Activated naive CD4-positive, alpha-beta T cell treated with anti-CD3 and anti-CD28 coated beads, Interleukin-2, amount 50 U/mL, for 24 hours (primary cell): ENCODE measurements around the gene TBC1D1.

ENCODE experiments used
- H3K27ac Mint-ChIP-seq: one replicate; pipeline ENCODE4 v1.8.0; 2021; ENCODE audit warnings: mild to moderate bottlenecking, mixed read lengths
- H3K27me3 Mint-ChIP-seq: one replicate; pipeline ENCODE4 v1.8.0; 2021; ENCODE audit warnings: mixed read lengths
- H3K36me3 Mint-ChIP-seq: one replicate; pipeline ENCODE4 v1.8.0; 2021; ENCODE audit warnings: mixed read lengths
- H3K4me1 Mint-ChIP-seq: one replicate; pipeline ENCODE4 v1.8.0; 2021; ENCODE audit warnings: mixed read lengths
- H3K4me3 Mint-ChIP-seq: one replicate; pipeline ENCODE4 v1.8.0; 2021; ENCODE audit warnings: mild to moderate bottlenecking, mixed read lengths
- H3K9me3 Mint-ChIP-seq: one replicate; pipeline ENCODE4 v1.8.0; 2021; ENCODE audit warnings: mixed read lengths

TBC1D1 gene

DNA sequence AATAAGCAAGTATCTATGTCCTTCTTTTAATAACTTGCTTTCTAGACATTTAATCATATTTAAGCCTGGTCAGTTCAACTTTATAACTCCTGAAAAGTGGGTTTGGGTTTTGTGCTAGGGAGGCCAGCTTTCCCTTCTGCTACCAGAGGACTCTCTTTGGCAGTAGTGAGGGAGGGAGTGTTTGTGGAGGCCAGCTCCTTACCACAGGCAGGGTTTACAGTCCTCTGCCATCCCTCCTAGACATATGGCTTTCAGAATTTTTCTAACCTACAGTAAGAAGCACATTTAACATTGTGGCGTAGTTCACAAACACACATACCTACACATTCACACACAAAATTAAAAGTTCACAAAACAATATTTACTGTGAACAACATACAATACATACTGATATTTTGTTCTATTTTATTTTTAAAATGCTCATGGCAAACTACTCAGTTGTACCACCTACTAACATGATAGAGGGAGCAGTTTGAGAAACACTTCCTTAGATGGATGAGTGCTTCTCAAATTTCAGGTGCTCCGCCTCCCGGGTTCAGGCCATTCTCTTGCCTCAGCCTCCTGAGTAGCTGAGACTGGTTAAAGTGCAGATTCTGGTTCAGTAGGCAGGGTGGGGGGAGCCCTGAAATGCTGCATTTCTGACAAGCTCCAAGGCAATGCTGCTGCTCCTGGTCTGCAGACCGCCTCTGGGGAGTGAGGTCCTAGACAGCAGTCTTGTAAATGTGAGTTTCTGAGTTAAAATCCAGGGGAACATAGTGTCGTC lies 156.0 kb downstream of the TBC1D1 start:
- Mint-ChIP-seq H3K36me3 (peaks cover 11% of the 10 kb centered on the region), H3K9me3 (no peaks in the 10 kb centered on the region), H3K4me3 (no peak overlapping the region), H3K27me3 (no peaks in the 10 kb centered on the region), H3K27ac (no peak overlapping the region), H3K4me1 (no peaks in the 10 kb centered on the region)

- no peaks in the 10 kb centered on the region for H3K27me3 Mint-ChIP-seq
- no peak overlapping the region for H3K4me3 Mint-ChIP-seq
- H3K36me3 Mint-ChIP-seq, result peaks cover 2% of the 10 kb centered on the region
- H3K4me1 Mint-ChIP-seq, result no peaks in the 10 kb centered on the region
- H3K27ac Mint-ChIP-seq, result no peak overlapping the region
- H3K9me3 Mint-ChIP-seq, result no peaks in the 10 kb centered on the region
Measured at GRCh38 chr4:38049545-38050170, 158.8 kb downstream of the TBC1D1 start.

DNA sequence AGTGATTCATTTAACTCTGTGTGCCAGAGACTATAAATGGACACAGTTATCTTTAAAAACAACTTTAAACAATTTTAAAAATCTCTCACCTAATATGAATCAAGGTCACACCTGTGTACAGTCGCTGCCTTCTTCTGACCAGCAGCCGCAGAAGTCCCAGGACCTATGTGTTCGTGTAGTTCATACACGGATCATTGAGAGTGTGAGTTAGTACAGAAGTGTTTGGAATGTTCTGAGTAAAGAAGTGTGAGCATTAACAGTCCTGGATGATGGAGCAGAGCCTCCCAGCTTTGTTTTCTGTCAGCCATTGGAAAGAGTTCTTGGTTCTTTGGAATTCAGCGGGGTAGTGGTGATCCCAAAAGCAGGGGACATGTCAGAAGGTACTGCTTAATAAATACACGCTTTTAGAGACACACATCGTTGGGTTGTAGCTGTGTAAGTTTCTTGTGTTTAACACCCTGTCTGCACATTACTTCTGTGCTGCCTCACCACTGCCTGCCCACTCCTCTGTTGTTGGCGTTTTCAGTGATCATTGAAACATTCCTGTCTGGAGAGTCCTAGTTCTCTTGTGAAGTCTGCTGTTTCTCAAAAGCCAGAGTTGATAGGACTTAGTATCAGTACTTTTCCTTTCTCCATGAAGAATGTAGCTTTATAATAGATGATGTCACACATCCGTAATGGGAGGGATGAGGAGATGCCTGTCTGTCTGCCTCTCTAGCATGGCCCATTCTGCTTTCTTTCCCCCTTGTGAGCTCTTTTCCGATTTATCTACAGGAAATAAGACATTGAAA lies 159.9 kb downstream of the TBC1D1 start:
- Mint-ChIP-seq H3K4me3 (no peak overlapping the region), H3K9me3 (no peaks in the 10 kb centered on the region), H3K36me3 (no peaks in the 10 kb centered on the region), H3K27me3 (no peaks in the 10 kb centered on the region), H3K4me1 (no peaks in the 10 kb centered on the region), H3K27ac (no peak overlapping the region)

DNA sequence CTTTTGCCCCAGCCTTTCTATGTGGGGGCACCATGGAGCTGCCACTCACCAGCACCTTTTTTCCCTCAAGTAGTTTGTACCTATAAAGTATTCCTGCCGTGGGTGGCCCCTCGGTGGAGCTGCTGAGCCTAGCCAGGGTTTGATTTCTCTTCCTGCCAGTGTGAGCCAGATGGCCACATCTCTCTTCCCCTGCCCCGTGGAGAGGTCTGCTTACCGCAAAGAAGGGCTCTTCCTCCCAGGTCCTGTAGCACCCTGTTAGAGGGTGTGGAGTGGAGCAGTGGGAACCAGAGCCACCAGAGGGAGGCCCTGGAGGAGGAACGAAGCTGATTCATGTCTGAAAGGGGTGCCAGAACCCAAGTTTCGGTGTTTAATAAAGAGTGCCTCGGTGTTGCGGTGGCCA lies 164.7 kb downstream of the TBC1D1 start:
- no peaks in the 10 kb centered on the region for H3K9me3 Mint-ChIP-seq
- no peak overlapping the region for H3K27ac Mint-ChIP-seq
- H3K27me3 Mint-ChIP-seq, result no peaks in the 10 kb centered on the region
- no peaks in the 10 kb centered on the region for H3K4me1 Mint-ChIP-seq
- peaks cover 3% of the 10 kb centered on the region for H3K36me3 Mint-ChIP-seq
- no peak overlapping the region for H3K4me3 Mint-ChIP-seq

GRCh38 chr4:38056011-38056685 lies 165.3 kb downstream of the TBC1D1 start:
- peaks cover 3% of the 10 kb centered on the region for H3K36me3 Mint-ChIP-seq
- no peak overlapping the region for H3K4me3 Mint-ChIP-seq
- no peaks in the 10 kb centered on the region for H3K27me3 Mint-ChIP-seq
- H3K27ac Mint-ChIP-seq, result no peak overlapping the region
- no peaks in the 10 kb centered on the region for H3K4me1 Mint-ChIP-seq
- H3K9me3 Mint-ChIP-seq, result no peaks in the 10 kb centered on the region

DNA sequence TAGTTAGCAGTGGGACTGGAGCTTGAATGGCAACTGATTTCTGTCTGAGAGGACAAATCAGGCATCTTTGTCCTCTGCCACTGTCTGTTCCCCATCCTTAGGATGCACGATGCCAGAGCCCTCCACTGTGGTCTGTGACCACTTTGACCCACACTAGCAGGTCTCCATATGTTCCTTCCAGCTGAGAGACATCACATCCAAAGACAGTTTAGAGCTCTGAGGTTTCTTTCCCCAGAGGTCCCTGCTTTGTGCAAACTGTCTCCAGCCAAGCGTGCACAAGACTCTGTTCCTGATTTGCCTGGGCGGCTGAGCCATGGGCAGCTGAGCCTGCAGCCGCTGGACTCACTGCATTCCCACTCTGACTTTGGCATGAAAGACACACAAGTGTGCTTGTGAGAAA lies 167.3 kb downstream of the TBC1D1 start:
- H3K9me3 Mint-ChIP-seq, result no peaks in the 10 kb centered on the region
- peaks cover 3% of the 10 kb centered on the region for H3K36me3 Mint-ChIP-seq
- H3K4me1 Mint-ChIP-seq, result peaks cover 15% of the 10 kb centered on the region
- peak overlapping the region; percentile 8 for H3K27ac Mint-ChIP-seq
- H3K4me3 Mint-ChIP-seq, result no peak overlapping the region
- no peaks in the 10 kb centered on the region for H3K27me3 Mint-ChIP-seq

DNA sequence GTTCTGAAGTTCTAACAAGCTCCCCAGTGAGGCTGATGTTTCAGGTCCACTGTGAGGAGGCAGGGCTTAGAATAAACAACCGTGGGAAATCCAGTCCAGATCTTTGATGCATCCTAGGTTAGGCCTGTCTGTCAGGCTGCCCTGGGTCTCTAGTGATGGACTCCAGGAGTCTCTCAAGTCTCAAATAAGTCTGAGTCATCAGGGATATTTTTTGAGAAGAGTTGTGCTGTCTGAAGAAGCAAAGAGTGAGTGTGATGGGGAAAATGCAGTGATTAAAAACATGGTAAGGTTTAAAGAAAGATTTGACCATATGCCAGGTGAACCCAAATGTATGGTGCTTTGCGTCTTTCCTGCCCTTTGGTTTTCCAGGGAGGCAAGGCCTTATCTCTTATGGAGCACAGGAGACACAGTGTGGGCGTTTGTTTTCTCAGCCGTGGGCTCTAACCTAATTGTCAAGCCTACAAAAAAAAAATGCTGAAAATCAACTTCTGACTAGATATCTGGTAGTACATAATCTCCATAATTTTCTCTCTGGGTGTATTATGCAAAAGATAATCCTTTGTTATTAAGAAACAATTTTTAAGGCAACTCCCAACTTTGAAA lies 170.0 kb downstream of the TBC1D1 start:
- Mint-ChIP-seq H3K4me1 (peaks cover 15% of the 10 kb centered on the region), H3K9me3 (no peaks in the 10 kb centered on the region), H3K27me3 (no peaks in the 10 kb centered on the region), H3K4me3 (peak overlapping the region; percentile 19), H3K27ac (peak overlapping the region; percentile 70), H3K36me3 (peaks cover 5% of the 10 kb centered on the region)

- Mint-ChIP-seq H3K4me1 (peaks cover 15% of the 10 kb centered on the region), H3K36me3 (peaks cover 3% of the 10 kb centered on the region), H3K4me3 (peak overlapping the region; percentile 94), H3K27me3 (no peaks in the 10 kb centered on the region), H3K9me3 (no peaks in the 10 kb centered on the region), H3K27ac (peak overlapping the region; percentile 81)
Measured at GRCh38 chr4:38062088-38062775, 171.3 kb downstream of the TBC1D1 start.

DNA sequence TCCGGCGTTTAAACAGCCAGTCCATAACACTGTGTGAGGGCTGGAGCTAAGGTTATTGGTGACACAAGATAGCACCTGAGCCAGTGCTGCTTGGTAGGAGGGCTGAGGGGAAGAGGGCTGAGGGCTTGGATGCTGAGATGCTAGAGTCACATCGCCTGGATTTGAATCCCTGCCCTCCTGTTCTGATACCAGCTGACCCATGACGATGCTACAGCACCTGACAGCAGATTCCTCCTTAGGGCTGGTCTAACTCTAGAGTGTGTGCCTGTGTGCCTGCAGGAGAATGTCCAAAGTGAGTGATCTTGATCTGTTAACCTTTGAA lies 171.9 kb downstream of the TBC1D1 start:
- peak overlapping the region; percentile 0 for H3K27ac Mint-ChIP-seq
- H3K36me3 Mint-ChIP-seq, result peaks cover 3% of the 10 kb centered on the region
- peak overlapping the region; percentile 94 for H3K4me3 Mint-ChIP-seq

DNA sequence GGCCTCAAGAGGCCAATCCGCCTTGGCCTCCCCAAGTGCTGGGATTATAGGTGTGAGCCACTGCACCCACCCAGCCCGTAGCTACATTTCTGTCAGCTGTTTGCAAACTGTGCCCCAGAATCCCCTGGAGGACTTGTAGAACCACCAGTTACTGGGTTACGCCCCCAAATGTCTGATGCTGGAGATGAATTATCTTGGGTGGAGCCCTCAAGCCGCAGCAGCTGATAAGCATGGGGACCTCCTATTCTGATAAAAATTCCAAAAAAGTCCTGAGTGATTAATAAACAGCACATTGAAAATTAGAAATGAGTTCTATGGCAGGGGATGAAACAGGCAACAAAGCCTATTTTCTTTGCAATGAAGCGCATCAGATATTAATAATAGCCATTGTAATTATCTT lies 174.3 kb downstream of the TBC1D1 start:
- peaks cover 28% of the 10 kb centered on the region for H3K4me1 Mint-ChIP-seq
- peaks cover 3% of the 10 kb centered on the region for H3K36me3 Mint-ChIP-seq
- H3K27me3 Mint-ChIP-seq, result no peaks in the 10 kb centered on the region
- H3K27ac Mint-ChIP-seq, result no peak overlapping the region
- H3K4me3 Mint-ChIP-seq, result no peak overlapping the region
- H3K9me3 Mint-ChIP-seq, result no peaks in the 10 kb centered on the region

More for the DNA sequence above, 171.9 kb downstream of the TBC1D1 start:
- peaks cover 15% of the 10 kb centered on the region for H3K4me1 Mint-ChIP-seq
- H3K27me3 Mint-ChIP-seq, result no peaks in the 10 kb centered on the region
- H3K9me3 Mint-ChIP-seq, result no peaks in the 10 kb centered on the region

DNA sequence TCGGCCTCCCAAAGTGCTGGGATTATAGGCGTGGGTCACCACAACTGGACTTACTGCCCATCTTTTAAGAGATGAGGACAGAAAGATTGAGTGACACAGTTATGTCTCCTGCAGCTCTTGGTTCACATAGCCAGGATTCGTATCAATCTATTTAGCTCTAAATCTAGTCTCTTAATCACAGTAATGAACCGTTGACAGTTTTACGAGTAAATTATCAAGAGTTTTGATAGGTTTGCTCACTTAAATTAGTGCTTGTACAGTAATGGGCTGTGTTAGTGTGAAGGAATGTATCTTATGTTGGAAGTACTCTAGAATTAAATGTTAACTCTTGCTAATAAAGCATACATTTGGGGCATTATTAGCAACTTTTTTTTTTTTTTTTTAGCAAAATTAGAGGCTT lies 175.0 kb downstream of the TBC1D1 start:
- Mint-ChIP-seq H3K9me3 (no peaks in the 10 kb centered on the region), H3K27me3 (no peaks in the 10 kb centered on the region), H3K4me3 (no peak overlapping the region), H3K36me3 (peaks cover 3% of the 10 kb centered on the region), H3K4me1 (peaks cover 28% of the 10 kb centered on the region), H3K27ac (no peak overlapping the region)

- H3K4me3 Mint-ChIP-seq, result no peak overlapping the region
- no peak overlapping the region for H3K27ac Mint-ChIP-seq
- H3K9me3 Mint-ChIP-seq, result no peaks in the 10 kb centered on the region
- peaks cover 6% of the 10 kb centered on the region for H3K36me3 Mint-ChIP-seq
- peaks cover 20% of the 10 kb centered on the region for H3K4me1 Mint-ChIP-seq
- H3K27me3 Mint-ChIP-seq, result no peaks in the 10 kb centered on the region
Measured at GRCh38 chr4:38067499-38067898, 176.6 kb downstream of the TBC1D1 start.

- H3K27me3 Mint-ChIP-seq, result no peaks in the 10 kb centered on the region
- H3K4me1 Mint-ChIP-seq, result peaks cover 14% of the 10 kb centered on the region
- no peaks in the 10 kb centered on the region for H3K9me3 Mint-ChIP-seq
- H3K36me3 Mint-ChIP-seq, result peaks cover 6% of the 10 kb centered on the region
- no peak overlapping the region for H3K27ac Mint-ChIP-seq
- no peak overlapping the region for H3K4me3 Mint-ChIP-seq
Measured at GRCh38 chr4:38068107-38068506, 177.2 kb downstream of the TBC1D1 start.

- Mint-ChIP-seq H3K36me3 (peaks cover 4% of the 10 kb centered on the region), H3K27ac (no peak overlapping the region), H3K27me3 (no peaks in the 10 kb centered on the region), H3K9me3 (no peaks in the 10 kb centered on the region), H3K4me3 (no peak overlapping the region), H3K4me1 (peaks cover 14% of the 10 kb centered on the region)
Measured at GRCh38 chr4:38069271-38069760, 178.4 kb downstream of the TBC1D1 start.
